Effector CD8-positive, alpha-beta T cell (primary cell): ENCODE data around the gene SDF4.
"Not testable (repeated sequence)": the region's sequence is repeated elsewhere in the genome, so short reads cannot be mapped to it uniquely, and the experiment has no call there.

ENCODE experiments used
- DNase-seq: peaks from one replicate; lab custom pipeline; 2025; lab: John Stamatoyannopoulos, UW

SDF4 gene

DNA sequence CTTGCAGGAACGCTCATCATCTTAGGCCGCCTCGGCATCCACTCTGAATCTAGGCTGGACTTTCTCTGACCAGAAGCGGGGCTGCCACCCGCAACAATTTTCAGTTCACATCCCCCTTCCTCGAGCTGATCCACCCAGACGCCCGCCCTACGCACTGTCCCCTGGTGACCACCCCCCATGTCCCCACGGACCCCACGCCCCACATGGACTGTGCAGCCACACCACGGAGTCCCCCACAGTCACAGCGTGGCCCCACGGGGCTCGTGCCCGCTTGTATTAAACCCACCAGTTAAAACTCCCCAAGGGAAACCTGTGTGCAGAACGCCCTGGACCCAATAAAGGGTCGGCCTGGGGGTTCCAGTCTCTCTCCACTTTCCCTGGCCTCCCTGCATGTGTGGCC, 27.7 kb upstream of the SDF4 start:
- no peak for DNase-seq

DNA sequence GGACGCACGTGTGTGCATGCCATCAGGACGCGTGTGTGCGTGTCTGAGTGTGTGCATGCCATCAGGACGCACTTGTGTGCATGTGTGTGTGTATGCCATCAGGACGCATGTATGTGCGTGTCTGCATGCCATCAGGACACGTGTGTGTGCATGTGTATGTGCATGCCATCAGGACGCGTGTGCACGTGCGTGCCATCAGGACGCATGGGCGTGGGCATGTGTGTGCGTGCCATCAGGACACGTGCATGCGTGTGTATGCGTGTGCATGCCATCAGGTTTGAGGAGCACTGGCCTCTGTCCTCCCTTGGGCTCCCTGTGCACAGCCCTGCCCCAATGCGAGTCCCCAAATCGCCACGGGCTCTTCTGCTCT, 27.3 kb upstream of the SDF4 start:
- DNase-seq = no peak

DNA sequence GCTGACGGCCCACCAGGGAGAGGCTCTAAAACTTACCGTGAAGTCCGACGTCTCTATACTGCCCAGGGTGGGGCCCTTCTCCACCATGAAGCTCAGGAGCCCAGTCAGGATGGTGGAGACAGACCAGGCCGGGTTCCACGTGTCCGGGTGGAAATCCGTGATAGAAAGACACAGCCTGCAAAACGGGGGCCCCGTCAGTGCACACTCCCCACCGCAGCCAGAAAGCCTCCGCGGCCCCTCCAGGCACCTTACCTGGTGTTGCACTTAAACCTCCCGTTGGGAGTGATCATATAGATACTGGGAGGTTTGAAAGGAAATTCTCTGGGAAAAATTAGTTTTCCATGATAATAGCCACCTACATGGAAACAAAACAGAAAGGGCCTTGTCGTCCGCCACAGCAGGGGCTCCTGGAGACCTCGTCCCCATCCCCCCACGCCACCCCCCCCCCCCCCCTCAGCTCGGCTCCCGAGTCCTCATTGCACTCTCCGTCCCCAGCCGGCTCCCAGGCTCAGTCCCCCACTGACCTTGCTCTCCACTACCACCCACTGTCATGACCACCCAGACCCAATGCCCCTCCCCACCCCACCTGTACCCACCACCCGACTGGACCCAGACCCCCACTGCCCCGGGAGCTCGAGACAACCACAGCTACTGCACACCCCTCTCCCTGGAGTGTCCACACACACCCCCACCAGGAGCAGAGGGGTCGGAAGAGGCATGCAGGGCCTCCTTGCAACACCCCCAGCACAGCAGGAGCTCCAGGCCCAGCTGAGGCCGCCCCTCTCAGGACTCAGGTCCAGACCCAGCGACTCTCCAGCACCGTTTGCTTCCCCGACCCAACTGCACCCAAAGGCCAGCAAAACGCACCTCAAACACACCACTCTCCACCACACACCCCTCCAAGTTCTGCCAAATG, 25.4 kb upstream of the SDF4 start:
- no peak for DNase-seq

DNA sequence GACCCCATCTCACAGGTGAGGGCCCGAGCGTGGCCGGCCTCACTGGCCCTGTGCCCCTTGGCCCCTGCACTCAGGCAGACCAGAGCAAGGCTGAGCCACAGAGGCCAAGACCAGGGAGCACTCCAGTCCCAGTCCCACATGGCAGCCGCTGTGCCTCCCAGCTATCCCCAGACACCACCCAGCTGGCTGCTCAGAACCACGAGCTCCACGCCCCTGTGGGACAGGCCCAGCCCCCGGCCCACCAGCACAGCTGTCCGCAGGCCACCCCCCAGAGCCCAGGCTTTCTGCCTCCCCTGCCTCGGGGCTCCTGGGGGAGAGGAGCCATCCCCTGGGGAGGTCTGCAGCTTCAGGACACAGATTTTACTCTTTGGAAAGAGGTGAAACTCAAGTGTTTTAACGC, 23.8 kb upstream of the SDF4 start:
- no peak for DNase-seq

DNA sequence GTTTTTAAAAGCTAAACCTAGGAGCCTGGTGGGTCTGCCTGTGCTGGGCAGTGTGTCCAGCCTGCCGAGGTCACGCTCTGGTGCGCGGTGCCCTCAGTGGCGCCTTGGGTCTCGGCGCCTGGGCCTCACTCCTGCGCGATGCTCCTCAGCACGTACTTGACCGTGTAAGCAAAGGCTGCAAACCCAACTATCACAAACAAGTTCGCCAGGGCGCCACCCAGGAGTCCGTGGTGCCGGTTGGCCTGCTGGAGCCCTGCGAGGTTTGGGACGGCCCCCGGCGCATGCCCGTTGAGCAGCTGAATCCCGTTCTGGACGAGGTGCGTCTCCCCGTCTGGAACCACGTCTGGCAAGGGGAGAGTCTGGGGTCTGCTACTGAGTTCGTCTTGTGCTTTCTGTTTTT, 23.3 kb upstream of the SDF4 start:
- DNase-seq = no peak

DNA sequence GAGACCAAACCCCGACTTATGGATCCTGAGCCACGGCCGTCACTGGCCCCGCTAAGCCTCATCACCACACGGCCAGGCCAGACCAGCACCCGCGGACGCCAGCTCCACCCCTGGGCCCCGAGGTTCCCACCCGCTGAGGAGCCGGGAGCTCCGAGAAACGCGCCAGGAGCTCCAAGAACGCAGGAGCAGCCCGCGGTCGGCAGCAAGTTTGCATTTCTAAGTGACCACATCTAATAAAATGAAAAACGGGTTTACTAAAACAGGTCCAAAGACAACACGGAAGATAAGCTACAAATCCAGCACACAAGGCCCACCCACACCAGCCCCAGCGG, 22.8 kb upstream of the SDF4 start:
- DNase-seq = no peak

DNA sequence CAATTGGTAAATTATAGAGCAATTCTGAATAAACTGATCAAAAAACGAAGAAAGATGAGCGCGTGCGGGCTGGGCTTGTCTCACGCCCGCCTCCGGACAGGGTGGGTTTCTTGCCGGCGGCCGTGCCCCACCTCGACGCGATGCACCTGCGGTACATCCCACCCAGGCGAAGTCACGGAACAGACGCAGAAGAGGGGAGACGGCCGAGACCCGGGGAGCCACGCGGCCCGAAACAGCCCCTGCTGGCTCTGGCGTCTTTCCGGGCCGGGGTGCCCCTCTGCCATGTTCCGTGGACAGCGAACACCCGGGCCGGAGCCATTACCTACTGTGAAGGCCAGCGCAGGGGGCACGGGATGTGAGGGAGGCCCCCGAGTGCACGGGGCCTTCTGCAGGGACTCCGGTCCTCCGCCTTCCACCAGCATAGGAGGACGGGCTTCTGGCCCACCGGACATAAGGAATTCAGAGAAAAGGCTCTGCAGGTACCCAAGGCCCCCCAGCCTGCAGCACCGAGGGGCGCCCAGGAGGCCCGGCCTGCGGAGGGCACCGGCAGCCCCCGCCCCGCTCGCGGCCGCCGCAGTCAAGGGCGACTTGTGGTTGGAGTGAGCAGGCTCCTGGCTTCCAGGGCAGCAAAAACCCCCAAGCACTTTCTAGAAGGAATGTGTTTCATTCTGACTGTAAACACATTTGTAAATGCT, 22.3 kb upstream of the SDF4 start:
- DNase-seq = no peak

DNA sequence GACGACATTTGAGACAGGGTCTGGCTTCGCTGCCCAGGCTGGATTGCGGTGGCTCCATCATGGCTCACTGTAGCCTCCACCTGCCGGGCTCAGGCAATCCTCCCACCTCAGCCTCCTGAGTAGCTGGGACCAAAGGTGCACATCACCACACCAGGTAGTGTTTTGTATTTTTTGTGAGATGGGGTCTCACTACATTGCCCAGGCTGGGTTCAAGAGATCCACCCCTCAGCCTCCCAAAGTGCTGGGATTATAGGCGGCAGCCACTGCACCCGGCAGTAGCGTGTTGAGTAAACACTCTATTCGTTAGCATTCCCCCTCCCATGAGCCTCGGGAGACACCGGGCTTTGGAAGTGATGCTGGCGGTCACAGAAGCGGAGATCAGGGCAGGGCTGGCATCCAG, 21.5 kb upstream of the SDF4 start:
- no peak for DNase-seq

DNA sequence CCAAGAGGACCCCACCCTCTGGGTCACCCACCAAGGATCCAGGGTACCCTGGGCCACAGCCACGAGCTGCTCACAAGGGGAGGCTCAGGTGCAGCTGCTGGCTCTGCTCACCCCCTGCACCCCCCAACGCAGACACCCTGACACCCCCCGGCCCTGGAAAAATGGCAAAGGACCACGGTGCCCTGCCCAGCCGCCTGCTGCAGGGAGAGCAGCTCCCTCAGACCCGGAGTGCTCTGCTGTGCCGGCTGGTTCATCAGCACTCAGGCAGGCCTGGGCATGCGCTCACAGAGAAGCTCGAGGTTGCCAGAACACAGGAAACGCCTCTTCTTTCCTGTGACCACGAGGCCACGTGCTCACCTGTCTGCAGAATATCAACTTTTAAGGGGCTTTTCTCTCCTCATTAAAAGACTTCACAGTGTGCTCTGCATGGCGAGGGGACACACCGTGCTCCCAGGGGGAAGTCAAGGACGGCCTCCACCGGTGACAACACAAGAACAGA, 19.0 kb upstream of the SDF4 start:
- no peak for DNase-seq

DNA sequence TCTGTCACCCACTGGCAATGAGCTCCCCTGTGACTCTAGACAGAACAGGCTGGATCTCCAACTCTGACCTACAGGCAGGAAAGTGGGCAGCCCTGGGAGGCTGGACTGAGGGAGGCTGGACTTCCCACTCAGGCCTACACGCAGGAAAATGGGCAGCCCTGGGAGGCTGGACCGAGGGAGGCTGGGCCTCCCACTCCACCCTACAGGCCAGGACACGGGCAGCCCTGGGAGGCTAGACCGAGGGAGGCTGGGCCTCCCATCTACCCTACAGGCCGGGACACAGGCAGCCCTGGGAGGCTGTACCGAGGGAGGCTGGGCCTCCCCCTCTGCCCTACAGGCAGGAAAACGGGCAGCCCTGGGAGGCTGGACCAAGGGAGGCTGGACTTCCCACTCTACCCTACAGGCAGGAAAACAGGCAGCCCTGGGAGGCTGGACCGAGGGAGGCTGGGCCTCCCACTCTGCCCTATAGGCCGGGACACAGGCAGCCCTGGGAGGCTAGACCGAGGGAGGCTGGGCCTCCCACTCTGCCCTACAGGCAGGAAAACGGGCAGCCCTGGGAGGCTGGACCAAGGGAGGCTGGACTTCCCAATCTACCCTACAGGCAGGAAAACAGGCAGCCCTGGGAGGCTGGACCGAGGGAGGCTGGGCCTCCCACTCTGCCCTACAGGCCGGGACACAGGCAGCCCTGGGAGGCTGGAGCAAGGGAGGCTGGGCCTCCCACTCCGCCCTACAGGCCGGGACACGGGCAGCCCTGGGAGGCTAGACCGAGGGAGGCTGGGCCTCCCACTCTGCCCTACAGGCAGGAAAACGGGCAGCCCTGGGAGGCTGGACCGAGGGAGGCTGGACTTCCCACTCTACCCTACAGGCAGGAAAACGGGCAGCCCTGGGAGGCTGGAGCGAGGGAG, 16.5 kb upstream of the SDF4 start:
- not testable (repeated sequence) for DNase-seq

DNA sequence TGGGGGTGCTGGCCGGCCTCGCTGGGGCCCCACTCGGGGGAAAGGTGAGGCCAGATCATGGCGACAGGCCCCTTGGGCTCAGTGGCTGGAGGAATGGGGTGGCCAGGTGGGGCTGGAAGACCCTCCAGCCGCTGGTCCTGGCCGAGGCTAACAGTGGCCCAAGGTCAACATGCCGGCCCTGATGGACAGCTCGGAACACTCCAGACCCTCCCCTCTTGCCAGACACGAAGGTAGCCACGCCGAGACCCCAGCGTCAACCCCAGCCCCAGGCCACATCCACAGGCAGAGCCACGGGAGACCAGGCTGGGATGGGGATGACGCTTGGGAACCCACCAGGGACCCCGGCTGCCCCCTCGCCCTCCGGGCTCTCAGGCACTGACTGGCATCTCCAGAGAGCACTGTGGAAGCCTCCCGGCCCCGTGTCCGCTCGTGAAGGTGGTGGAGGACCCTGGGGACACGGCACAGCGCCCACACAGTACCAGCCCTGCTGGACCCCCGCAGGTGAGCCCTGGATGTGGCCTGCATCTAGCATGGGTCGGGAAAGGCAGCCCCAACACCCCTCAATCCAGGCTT, 15.6 kb upstream of the SDF4 start:
- DNase-seq = no peak

DNA sequence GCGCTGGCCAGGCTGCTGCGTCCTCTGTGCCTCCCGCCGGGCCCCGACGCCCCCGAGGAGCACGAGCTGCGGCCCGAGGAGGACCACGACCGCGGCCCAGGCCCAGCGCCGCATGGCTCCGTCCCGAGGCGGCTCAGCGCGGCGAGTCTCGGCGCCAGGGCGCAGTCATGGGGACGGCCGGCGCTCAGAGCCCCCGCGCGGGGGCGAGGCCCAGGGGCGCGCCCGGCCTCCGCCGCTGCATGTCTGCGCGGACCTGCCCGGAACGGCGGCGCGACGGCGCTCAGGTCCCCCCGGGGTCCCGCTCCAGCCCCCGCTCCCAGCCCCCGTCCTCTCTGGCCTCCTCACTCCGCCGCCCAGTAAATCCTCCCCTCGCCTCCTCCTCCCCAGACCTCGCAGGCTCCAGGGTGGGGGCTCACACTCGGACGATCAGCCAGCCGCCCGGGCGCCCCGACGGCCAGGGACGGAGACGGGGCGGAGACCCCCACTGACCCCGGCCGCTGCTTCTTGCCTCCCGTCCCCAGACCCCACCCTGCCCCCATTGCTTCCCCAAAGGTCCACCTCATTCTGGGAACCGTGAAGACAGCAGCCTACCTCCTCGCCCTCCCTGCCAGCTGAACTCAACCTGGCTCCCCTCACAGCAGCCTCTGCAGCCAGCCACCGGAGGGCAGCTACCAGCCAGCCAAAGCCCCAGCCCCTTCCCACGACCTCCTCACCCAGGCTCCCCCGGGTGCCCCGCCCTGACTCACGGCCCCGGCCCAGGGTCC, 15.0 kb upstream of the SDF4 start, which contains the start of gene C1QTNF12:
TSS of gene C1QTNF12 (minus strand) at position 146 of the 764 bp plus-strand sequence. CDS start at position 114, 32 bp downstream.
- no peak for DNase-seq

DNA sequence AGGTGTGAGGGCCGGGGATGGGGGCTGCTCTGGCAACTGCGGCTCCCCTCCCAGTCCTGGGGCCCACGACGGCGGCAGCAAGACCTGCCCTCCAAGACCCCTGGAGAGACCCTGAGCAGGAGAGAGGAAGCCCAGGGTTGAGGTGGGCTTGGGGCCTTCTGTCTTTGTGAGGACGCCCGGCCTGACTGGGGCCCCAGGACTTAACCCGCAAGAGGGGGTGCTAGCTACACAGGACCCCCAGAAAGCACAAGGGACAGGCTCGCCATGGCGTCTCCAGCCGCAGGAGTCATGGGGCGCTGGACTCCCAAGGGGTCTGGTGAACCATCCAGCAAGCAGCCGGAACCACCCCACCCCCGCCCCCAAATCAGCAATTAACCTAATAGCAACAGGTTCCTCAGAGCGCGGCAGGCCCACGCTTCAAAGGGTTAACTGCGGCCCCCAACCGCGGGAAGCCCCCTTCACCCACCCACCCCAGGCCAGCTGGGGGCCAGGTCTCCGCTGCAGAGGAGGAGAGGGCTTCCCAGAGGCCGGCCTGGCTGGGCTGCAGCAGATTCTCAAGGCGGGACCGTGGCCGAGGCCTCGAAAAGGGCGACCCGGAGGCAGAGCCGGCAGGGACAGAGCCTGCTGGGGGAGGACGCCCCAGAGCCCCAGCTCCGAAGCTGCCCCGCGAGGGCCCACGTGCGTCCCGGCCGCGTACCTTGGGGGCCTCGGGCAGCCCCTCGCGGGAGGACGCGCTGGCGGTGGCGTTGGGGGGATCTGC, 14.2 kb upstream of the SDF4 start:
- DNase-seq = no peak

DNA sequence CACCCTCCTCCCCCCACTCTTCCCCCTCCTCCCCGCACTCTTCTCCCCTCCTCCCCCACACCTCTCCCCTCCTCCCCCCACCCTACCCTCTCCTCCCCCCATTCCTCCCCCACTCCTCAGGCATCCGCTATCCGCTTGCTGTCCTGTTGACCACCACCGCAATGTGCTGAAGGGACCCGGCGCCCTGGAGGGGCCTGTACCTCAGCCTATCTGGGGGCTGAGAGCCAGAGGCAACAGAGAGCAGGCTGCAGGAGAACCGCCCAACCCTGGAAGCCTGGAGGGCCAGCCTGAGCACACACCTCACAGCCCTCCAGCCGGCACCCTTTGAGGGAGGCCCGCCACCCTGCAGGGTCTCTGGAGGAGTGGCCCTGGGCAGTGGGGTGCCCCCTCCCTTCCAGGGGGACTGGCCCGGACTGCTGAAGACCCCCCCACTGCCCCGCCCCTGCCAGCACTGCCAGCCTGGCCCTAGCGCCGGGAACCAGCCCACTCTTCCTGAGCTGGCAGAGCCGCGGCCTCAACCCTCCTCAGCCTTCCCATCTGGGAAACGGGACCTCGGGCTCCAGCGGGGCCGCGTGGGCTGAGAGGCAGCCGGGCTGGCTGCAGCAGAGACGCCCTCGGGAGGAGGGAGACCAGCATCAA, 13.5 kb upstream of the SDF4 start:
- DNase-seq = no peak

DNA sequence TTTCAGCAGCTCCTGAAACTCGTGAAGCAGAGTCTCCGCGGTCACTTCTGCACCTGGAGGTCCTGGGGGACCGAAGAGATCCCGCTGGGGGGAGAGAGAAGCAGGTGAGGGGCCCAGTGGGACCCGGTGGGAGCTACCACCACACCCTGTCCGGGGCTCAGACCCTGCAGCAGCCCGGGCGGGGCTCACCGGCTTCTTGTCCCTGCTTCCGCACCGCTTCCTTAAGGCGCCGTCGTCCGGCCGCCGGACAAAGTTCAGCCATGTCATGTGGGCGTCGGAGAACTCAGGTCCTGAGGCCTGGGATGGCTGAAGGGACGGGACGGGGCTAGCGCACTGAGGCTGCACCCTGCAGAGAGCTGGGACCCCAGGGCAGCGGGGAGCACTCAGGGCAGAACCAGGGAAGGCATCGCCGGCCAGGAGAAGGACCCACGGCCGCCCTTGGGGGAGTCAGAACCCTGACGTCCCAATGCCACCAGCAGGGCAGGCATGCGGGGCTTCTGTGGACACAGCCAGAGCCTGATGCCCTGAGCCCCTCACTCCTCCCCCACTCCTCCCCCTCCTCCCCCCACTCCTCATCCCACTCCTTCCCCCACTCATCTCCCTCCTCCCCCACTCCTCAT, 12.5 kb upstream of the SDF4 start:
- no peak for DNase-seq

DNA sequence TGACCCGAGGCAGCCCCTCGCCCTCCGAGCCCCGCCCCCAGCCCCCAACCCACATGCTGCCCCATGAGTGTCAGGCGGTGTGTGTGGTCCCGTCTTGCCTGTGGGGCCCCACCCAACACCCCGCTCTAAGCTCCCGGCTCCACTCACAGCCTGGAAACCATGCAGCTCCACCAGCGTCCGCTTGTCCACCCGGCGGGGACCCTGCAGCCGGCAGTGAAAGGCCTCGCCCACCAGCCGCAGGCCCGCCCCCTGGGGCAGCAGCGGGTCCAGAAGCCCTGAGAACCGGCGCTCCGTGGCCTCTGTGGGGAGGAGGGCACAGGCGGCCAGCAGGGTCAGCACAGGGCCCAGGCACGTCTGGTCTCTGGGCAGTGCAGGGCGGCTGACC, 12.0 kb upstream of the SDF4 start:
- no peak for DNase-seq

DNA sequence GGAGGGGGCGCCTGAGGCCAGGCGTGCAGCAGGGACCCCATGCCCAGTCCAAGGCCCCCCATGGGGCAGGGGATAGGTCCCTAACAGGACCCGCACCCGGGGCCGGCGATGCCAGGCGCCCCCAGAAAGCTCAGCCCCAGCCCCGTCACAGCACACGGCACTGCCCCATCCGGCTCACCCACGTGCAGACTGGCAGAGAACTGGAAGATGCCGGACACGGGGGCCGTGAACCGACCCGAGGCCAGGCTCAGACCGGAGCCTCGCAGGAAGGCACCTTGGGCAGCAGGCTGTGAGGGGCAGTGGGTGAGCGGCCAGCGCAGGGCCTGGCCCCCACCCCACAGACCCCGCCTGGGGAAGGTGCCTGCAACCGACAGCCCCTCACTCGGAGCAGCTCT, 11.5 kb upstream of the SDF4 start:
- no peak for DNase-seq

DNA sequence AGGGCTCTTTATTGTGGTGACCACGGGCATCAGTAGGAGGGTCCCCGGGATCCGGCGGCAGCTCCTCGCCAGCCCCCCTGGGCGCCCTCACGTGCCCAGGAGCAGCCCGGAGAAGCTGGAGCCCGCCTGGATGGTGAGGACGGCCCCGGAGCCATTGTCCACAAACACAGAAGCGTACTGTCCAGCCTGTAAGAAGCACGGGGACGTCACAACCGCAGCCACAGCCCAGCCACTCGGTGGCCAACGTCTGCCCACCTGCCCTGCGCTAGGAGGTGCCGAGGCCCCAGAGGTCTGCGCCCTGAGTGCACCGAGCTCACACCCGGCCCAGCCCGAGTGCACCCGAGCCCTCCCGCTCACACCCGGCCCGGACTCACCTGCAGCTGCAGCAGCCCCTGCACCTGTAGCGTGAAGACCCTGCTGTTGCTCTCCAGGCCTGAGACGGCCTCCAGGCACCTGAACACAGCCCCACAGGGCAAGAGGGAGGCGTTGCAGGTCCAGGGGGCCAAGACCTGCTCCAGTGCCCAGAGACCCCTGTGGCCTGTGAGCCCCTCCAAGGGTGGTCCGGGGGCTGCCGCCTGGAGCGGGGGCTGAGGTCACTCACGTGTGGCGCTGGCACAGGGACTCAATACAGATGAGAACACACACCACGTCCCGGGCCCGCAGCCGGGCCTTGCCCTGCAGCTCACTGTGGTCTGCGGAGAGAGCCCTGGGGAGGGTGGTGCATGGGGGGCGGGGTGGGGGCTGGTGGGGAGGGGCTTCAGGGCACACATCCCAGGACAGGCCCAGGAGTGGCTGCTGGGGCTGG, 10.9 kb upstream of the SDF4 start:
- DNase-seq = no peak
